H1 (cell line): Measurements from ENCODE around the gene OLFM3. TPM values are rescaled to one million over a fixed set of nuclear protein-coding genes. Genes with fewer than 3 reads are reported as not detected.

Source experiments
- EGR1 ChIP-seq: IDR thresholded peaks from 2 replicates; pipeline ENCODE4 v1.6.1; 2011; ENCODE audit warnings: low read depth, low read length, borderline replicate concordance
- POU5F1 ChIP-seq: IDR thresholded peaks from 2 replicates; pipeline ENCODE4 v1.6.1; 2011; ENCODE audit warnings: low read depth, mild to moderate bottlenecking, low read length, moderate library complexity
- RXRA ChIP-seq: IDR thresholded peaks from 2 replicates; pipeline ENCODE4 v1.6.1; 2011; ENCODE audit warnings: low read depth, mild to moderate bottlenecking, low read length, moderate library complexity; ENCODE audit not compliant: insufficient read depth
- SIRT6 ChIP-seq: IDR thresholded peaks from one replicate; pipeline ENCODE4 v1.7.1; 2012; ENCODE audit warnings: low read length, inconsistent platforms
- polyA plus RNA-seq, 7 experiments: library from polyadenylated mRNA; depleted of rRNA in 3 of 7; stranded (reverse) in 5 of 7; unstranded in 2 of 7; fragments of >200 nt in 5 of 7; fragments of 200-250 nt in 2 of 7; gene quantifications; 1 replicate in 5 of 7; 2 replicates in 1 of 7; 4 replicates in 1 of 7; pipeline versions ENCODE4 v1.2.1 to v1.2.3, GENCODE V29; 2011 to 2013; ENCODE audit warnings: missing spikeins in 2 of 7, mixed read lengths in 2 of 7
- total RNA-seq: library from RNA; stranded (reverse); fragmentation: NEBNext Ultra II Directional; extraction: Animal tissue kit (Norgen Biotek cat#: 25700); gene quantifications from 2 replicates; pipeline ENCODE4 v1.2.1, GENCODE V29; 2021

OLFM3 gene
- total and polyA plus RNA-seq, 2 of the 8 experiments (the other 6 are each of a cell fraction or from before 2014, with no cell fraction given): 0.30 to 0.32 TPM

DNA sequence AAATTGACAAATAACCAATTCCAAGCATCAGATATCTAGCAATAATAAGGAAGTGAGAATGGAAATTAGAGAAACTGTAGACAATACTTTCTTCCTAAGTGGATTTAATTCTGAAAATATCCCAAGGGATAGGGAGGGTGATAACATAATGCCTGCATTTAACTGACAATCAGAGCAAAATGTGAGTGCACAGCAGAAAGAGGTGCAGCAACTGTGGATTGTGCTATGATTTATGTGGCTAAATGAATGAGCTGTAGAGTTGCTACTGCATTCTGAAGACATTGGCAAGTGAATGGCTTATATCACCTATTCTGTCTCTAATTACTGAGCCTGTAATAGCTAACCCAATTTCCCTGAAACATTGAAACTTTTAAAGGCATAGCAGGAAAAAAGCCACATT lies 39.0 kb downstream of the OLFM3 start (continued):
- no peak for TF ChIP-seq EGR1
- TF ChIP-seq SIRT6: no peak
- no peak for TF ChIP-seq POU5F1
- TF ChIP-seq RXRA: no peak
